22Rv1 (cell line): ENCODE measurements around the gene EXD1.

ENCODE experiments used
- ZFX ChIP-seq: fragments of 450-650 bp; IDR thresholded peaks from 2 replicates; pipeline ENCODE4 v1.6.1; 2017; ENCODE audit warnings: antibody characterized with exemption, borderline replicate concordance
- TF ChIP-seq, protein P1 (sequence below): fragments of 450-650 bp; IDR thresholded peaks from 2 replicates; pipeline ENCODE4 v1.5.1; 2017; ENCODE audit warnings: mild to moderate bottlenecking

DNA sequence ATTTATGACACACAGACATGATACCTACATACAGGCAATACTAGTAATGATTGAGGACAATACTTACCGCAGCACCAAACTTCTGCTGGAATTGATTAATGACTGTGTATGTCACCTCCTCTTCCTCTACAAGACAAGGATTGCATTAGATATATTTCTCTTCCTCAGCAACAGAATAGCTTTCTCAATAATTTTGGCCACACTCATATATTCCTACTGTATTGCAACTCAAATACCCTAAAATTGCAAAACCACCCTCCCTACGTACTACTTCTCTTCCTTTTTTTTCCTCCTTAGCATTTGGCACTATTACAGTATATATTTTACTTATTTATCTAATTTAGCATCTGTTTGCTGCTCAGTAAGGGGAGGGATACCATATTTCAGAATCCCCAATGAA, 14.8 kb downstream of the EXD1 start:
- TF ChIP-seq, protein P1, sequence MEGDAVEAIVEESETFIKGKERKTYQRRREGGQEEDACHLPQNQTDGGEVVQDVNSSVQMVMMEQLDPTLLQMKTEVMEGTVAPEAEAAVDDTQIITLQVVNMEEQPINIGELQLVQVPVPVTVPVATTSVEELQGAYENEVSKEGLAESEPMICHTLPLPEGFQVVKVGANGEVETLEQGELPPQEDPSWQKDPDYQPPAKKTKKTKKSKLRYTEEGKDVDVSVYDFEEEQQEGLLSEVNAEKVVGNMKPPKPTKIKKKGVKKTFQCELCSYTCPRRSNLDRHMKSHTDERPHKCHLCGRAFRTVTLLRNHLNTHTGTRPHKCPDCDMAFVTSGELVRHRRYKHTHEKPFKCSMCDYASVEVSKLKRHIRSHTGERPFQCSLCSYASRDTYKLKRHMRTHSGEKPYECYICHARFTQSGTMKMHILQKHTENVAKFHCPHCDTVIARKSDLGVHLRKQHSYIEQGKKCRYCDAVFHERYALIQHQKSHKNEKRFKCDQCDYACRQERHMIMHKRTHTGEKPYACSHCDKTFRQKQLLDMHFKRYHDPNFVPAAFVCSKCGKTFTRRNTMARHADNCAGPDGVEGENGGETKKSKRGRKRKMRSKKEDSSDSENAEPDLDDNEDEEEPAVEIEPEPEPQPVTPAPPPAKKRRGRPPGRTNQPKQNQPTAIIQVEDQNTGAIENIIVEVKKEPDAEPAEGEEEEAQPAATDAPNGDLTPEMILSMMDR = no peak
- no peak for TF ChIP-seq ZFX
